AG09309 (cell line): Measurements from ENCODE around the gene ZFPL1.

Source experiments
- DNase-seq: peaks from one replicate; pipeline ENCODE4 v3.0.0-alpha.2; 2010; ENCODE audit warnings: low read depth
- H3K4me3 ChIP-seq: 2 replicates; pipeline ENCODE4 v1.5.1; 2011; ENCODE audit warnings: mild to moderate bottlenecking, low read depth, low read length, moderate library complexity; ENCODE audit not compliant: control insufficient read depth
- CTCF ChIP-seq: IDR thresholded peaks from 2 replicates; pipeline ENCODE4 v1.5.1; 2011; ENCODE audit warnings: mild to moderate bottlenecking, low read depth, low read length, inconsistent platforms; ENCODE audit not compliant: insufficient read depth, control insufficient read depth; ENCODE audit errors: missing control alignments

ZFPL1 gene

GRCh38 chr11:65078151-65078550, 5.9 kb upstream of the ZFPL1 start:
- TF ChIP-seq CTCF, result peak; percentile 61
- no peak for DNase-seq
- no peak overlapping the region for H3K4me3 ChIP-seq

GRCh38 chr11:65078786-65079342, 5.2 kb upstream of the ZFPL1 start:
- H3K4me3 ChIP-seq, result no peak overlapping the region
- no peak for TF ChIP-seq CTCF
- DNase-seq, result no peak

DNA sequence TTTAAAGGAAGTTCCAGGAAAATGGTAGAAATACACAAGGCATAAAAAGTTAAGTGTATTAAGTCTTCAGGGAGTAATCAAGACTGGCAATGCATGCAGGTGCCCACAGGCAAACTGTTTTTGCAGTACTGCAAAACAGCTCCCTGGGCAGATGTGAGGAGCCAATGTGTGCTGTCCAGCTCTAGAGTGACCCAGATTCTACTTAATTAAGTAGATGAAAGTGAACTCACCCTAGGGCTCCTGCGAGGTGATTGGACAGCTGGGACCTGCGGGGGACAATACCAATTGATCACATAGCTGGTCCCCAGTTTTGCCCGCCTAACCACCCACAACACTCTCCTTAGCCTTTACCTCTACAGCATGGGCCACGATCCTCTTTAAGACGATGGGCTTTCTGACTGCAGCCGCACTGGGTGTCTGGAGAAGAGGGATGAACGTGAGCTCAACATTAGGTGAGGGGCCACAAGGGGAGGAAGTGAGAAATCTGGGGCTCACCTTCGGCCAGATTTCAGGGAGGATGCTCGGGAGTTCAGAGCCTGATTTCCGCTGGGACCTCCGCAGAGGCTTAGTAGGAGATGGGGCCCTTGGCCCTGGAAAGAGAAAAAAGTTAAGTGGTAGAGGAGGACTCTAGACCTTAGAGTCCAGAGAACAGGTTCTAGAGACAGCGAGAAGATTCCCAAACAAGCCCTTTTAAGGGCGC, 738 bp upstream of the ZFPL1 start:
- TF ChIP-seq CTCF, result no peak
- peak overlapping the region; percentile 84 for H3K4me3 ChIP-seq
- DNase-seq, result no peak

DNA sequence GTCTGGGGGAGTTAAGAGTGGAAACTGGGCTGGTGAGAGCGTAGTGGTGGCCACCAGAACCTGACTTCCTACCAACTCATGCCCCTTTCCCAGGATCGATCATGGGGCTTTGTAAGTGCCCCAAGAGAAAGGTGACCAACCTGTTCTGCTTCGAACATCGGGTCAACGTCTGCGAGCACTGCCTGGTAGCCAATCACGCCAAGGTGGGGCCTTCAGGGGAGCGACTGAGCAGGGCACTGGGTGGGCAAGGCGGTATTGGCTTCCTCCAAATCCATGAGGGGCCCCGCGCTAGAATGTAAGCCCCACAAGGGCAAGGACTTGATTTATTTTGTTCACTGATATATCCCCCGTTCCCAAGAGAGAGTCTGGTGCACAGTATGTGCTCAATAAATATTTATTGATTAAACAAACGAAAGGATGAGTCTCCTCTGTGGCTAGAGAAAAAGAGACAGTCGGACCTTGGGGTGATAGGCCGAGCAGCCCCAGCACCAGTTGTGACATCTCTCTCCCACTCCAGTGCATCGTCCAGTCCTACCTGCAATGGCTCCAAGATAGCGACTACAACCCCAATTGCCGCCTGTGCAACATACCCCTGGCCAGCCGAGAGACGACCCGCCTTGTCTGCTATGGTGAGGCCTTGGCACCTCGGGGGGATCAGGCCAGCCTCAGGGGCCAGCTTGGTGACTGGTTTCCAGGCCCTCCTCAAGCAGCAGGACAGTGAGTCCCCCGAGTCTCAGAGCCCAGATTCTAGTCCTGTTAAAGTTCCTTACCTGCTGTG, 765 bp downstream of the ZFPL1 start:
- peak overlapping the region; percentile 84 for H3K4me3 ChIP-seq
- DNase-seq, result no peak
- no peak for TF ChIP-seq CTCF

DNA sequence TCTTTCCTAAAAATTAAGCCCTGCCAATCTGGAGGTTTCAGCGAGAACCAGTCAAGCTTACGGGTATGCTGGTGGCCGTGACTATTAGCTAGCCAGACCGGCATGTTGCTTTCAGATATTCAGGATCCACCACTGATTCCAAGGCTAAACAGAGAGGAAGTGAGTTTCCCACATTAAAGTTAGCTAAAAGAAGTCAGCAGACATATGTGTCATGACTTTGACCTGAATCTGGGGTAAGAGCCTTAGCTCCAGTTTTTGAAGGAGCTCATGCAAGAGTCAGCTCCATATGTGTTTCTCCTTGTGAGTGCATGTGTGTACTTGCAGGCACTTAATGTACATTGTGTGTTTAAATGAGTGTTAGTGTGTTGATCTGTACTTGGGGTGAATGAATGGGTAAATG, 1.4 kb downstream of the ZFPL1 start:
- H3K4me3 ChIP-seq, result no peak overlapping the region
- DNase-seq, result no peak
- TF ChIP-seq CTCF, result no peak

DNA sequence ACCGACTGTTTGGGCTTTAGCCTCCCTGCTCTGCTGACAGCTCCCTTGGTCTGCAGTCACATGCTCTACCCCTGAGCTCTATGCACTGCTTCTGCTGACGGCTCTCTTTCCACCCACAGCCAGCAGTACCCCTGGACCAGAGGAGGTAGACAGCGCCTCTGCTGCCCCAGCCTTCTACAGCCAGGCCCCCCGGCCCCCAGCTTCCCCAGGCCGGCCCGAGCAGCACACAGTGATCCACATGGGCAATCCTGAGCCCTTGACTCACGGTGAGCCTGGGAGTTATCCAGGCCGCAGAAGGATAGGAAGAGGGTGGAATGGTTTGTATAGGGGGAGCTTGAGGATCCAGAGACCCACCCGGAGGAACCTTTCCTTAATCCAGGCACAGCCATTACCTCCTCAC, 2.8 kb downstream of the ZFPL1 start:
- DNase-seq, result no peak
- TF ChIP-seq CTCF, result no peak
- no peak overlapping the region for H3K4me3 ChIP-seq
